Measurements from ENCODE around the gene UNKL.

UNKL gene

GRCh38 chr16:1338119-1338730 is 76.3 kb downstream of the UNKL start:
- DNase-seq (ENCODE audit: low read depth in 1 of 2, low spot score in 1 of 2) = peak; percentile 69
- no peak for TF ChIP-seq JUND (IDR thresholded peaks at IDR 0.05; ENCODE audit: low read depth)
- in situ Hi-C loops (cut with HindIII; ENCODE audit: low pct_unique_long_range_greater_than_20kb, low sequenced_read_pairs) = no loop called here

GRCh38 chr16:1337486-1337885 is 77.0 kb downstream of the UNKL start:
- no peak for DNase-seq (ENCODE audit: low read depth in 1 of 2, low spot score in 1 of 2)
- no peak for TF ChIP-seq JUND (IDR thresholded peaks at IDR 0.05; ENCODE audit: low read depth)
- in situ Hi-C loops (cut with HindIII; ENCODE audit: low pct_unique_long_range_greater_than_20kb, low sequenced_read_pairs) = no loop called here

GRCh38 chr16:1336619-1337018 is 77.9 kb downstream of the UNKL start:
- in situ Hi-C loops (cut with HindIII; ENCODE audit: low pct_unique_long_range_greater_than_20kb, low sequenced_read_pairs) = no loop called here
- DNase-seq (ENCODE audit: low read depth in 1 of 2, low spot score in 1 of 2) = peak in 1 of 2 experiments; percentile 45
- TF ChIP-seq JUND (IDR thresholded peaks at IDR 0.05; ENCODE audit: low read depth) = no peak

GRCh38 chr16:1335996-1336395 is 78.5 kb downstream of the UNKL start:
- in situ Hi-C loops (cut with HindIII; ENCODE audit: low pct_unique_long_range_greater_than_20kb, low sequenced_read_pairs) = no loop called here
- no peak for DNase-seq (ENCODE audit: low read depth in 1 of 2, low spot score in 1 of 2)

GRCh38 chr16:1335211-1335971 is 79.1 kb downstream of the UNKL start:
- in situ Hi-C loops (cut with HindIII; ENCODE audit: low pct_unique_long_range_greater_than_20kb, low sequenced_read_pairs) = no loop called here
- DNase-seq (ENCODE audit: low read depth in 1 of 2, low spot score in 1 of 2) = no peak
- TF ChIP-seq JUND (IDR thresholded peaks at IDR 0.05; ENCODE audit: low read depth) = no peak

More at GRCh38 chr16:1335996-1336395, 78.5 kb downstream of the UNKL start:
- no peak for TF ChIP-seq JUND (IDR thresholded peaks at IDR 0.05; ENCODE audit: low read depth)

GRCh38 chr16:1334739-1335138 is 79.8 kb downstream of the UNKL start:
- no peak for TF ChIP-seq JUND (IDR thresholded peaks at IDR 0.05; ENCODE audit: low read depth)
- no peak for DNase-seq (ENCODE audit: low read depth in 1 of 2, low spot score in 1 of 2)
- in situ Hi-C loops (cut with HindIII; ENCODE audit: low pct_unique_long_range_greater_than_20kb, low sequenced_read_pairs) = no loop called here

- no peak for TF ChIP-seq JUND (IDR thresholded peaks at IDR 0.05; ENCODE audit: low read depth)
- in situ Hi-C loops (cut with HindIII; ENCODE audit: low pct_unique_long_range_greater_than_20kb, low sequenced_read_pairs) = no loop called here
- DNase-seq (ENCODE audit: low read depth in 1 of 2, low spot score in 1 of 2) = no peak
These were observed 80.4 kb downstream of the UNKL start for GRCh38 chr16:1333854-1334700.

GRCh38 chr16:1333149-1333812 is 81.2 kb downstream of the UNKL start, which contains the start of gene BAIAP3:
Gene BAIAP3 (plus strand): TSS chr16:1333645. CDS start chr16:1338550, 4,905 bp downstream.
- DNase-seq (ENCODE audit: low read depth in 1 of 2, low spot score in 1 of 2) = peak; percentile 66 to 67
- no peak for TF ChIP-seq JUND (IDR thresholded peaks at IDR 0.05; ENCODE audit: low read depth)
- in situ Hi-C loops (cut with HindIII; ENCODE audit: low pct_unique_long_range_greater_than_20kb, low sequenced_read_pairs) = no loop called here

- in situ Hi-C loops (cut with HindIII; ENCODE audit: low pct_unique_long_range_greater_than_20kb, low sequenced_read_pairs) = no loop called here
- no peak for TF ChIP-seq JUND (IDR thresholded peaks at IDR 0.05; ENCODE audit: low read depth)
- DNase-seq (ENCODE audit: low read depth in 1 of 2, low spot score in 1 of 2) = no peak
These were observed 81.8 kb downstream of the UNKL start for GRCh38 chr16:1332618-1333148.

- DNase-seq (ENCODE audit: low read depth in 1 of 2, low spot score in 1 of 2) = peak; percentile 85 to 90
- in situ Hi-C loops (cut with HindIII; ENCODE audit: low pct_unique_long_range_greater_than_20kb, low sequenced_read_pairs) = no loop called here
These were observed 82.5 kb downstream of the UNKL start for GRCh38 chr16:1331712-1332617.

More at GRCh38 chr16:1331712-1332617, 82.5 kb downstream of the UNKL start:
- TF ChIP-seq JUND (IDR thresholded peaks at IDR 0.05; ENCODE audit: low read depth) = no peak
